ENCODE results near the gene RYR1. TPM values are rescaled to one million over a fixed set of nuclear protein-coding genes. Genes with fewer than 3 reads are reported as not detected.
"Not testable (repeated sequence)": the region's sequence is repeated elsewhere in the genome, so short reads cannot be mapped to it uniquely, and the experiment has no call there.

The RYR1 gene
- polyA plus RNA-seq, 1 of the 3 experiments (the other 2 are of a cell fraction): under 0.01 TPM

GRCh38 chr19:38517321-38517720 is 83.8 kb downstream of the RYR1 start (continued):
- TF ChIP-seq REST (IDR thresholded peaks at IDR 0.05; ENCODE audit: low read depth, low read length) (no peak), FOXJ3 (CRISPR knock-in tag; IDR thresholded peaks at IDR 0.05) (no peak), MXI1 (IDR thresholded peaks at IDR 0.05; ENCODE audit: low read depth, low read length) (no peak)

GRCh38 chr19:38517980-38518379 is 84.5 kb downstream of the RYR1 start:
- H3K27ac ChIP-seq (ENCODE audit: low read depth in 2 of 2, low read length in 1 of 2); H3K9me3 ChIP-seq; H3K4me1 ChIP-seq (ENCODE audit: control insufficient read depth in 1 of 2, insufficient read depth in 2 of 2, low read depth in 1 of 2, low read length in 1 of 2); H3K79me2 ChIP-seq (ENCODE audit: insufficient read depth); H3K9me2 ChIP-seq; H3F3A ChIP-seq (replicated peaks; ENCODE audit: insufficient read depth); H3K36me3 ChIP-seq (replicated peaks in 1 of 2; ENCODE audit: control insufficient read depth in 1 of 2, insufficient read depth in 2 of 2, low read length in 1 of 2); H4K20me1 ChIP-seq (ENCODE audit: insufficient read depth); POLR2A ChIA-PET; H3K9ac ChIP-seq; DNase-seq; H3K4me2 ChIP-seq; H2AFZ ChIP-seq (ENCODE audit: low read depth); H3K27me3 ChIP-seq (ENCODE audit: insufficient read depth); H3K4me3 ChIP-seq (ENCODE audit: low read depth in 2 of 2, low read length in 1 of 2): not testable (repeated sequence)
- WGBS (ENCODE audit: low lambda C conversion rate): 96% methylated on average over 1 of the region's 1 CpG
- CTCF ChIA-PET: interaction anchor here (1.5 to 5.3 kb wide), 2 partner anchors 115 to 119 kb away, joined by 5 to 73 read pairs; partner anchors contain the start of gene FAM98C

GRCh38 chr19:38519168-38519567 is 85.7 kb downstream of the RYR1 start:
- Histone ChIP-seq H3K9me3 (no peaks in the 10 kb centered on the region), H3K9me2 (no peaks in the 10 kb centered on the region), H2AFZ (ENCODE audit: low read depth) (no peak overlapping the region), H3K4me3 (ENCODE audit: low read depth in 2 of 2, low read length in 1 of 2) (no peak overlapping the region), H3K36me3 (replicated peaks in 1 of 2; ENCODE audit: control insufficient read depth in 1 of 2, insufficient read depth in 2 of 2, low read length in 1 of 2) (no peaks in the 10 kb centered on the region), H3K9ac (no peak overlapping the region), H3K4me2 (no peak overlapping the region), H3K27me3 (ENCODE audit: insufficient read depth) (no peaks in the 10 kb centered on the region), H3K4me1 (ENCODE audit: control insufficient read depth in 1 of 2, insufficient read depth in 2 of 2, low read depth in 1 of 2, low read length in 1 of 2) (peaks cover 0 to 3% of the 10 kb centered on the region in 2 experiments; a peak in 1 of 4 replicates), H4K20me1 (ENCODE audit: insufficient read depth) (no peaks in the 10 kb centered on the region), H3K79me2 (ENCODE audit: insufficient read depth) (no peaks in the 10 kb centered on the region), H3F3A (replicated peaks; ENCODE audit: insufficient read depth) (no peaks in the 10 kb centered on the region), H3K27ac (ENCODE audit: low read depth in 2 of 2, low read length in 1 of 2) (no peak overlapping the region)
- TF ChIP-seq JUND (IDR thresholded peaks at IDR 0.05) (no peak), TEAD4 (IDR thresholded peaks at IDR 0.05; ENCODE audit: borderline replicate concordance, insufficient read depth) (no peak), RCOR1 (IDR thresholded peaks at IDR 0.05; ENCODE audit: low read length) (no peak), POLR2AphosphoS5 (IDR thresholded peaks at IDR 0.05; ENCODE audit: low read depth, low read length) (no peak), MEF2A (IDR thresholded peaks at IDR 0.05; ENCODE audit: borderline replicate concordance, low read depth) (no peak), CHD2 (IDR thresholded peaks at IDR 0.05; ENCODE audit: low read length, partially characterized antibody) (no peak), MXI1 (IDR thresholded peaks at IDR 0.05; ENCODE audit: low read depth, low read length) (no peak), RXRA (IDR thresholded peaks at IDR 0.05; ENCODE audit: borderline replicate concordance, low read depth) (no peak), TCF12 (IDR thresholded peaks at IDR 0.05) (no peak)
- TF ChIP-seq, protein P1, sequence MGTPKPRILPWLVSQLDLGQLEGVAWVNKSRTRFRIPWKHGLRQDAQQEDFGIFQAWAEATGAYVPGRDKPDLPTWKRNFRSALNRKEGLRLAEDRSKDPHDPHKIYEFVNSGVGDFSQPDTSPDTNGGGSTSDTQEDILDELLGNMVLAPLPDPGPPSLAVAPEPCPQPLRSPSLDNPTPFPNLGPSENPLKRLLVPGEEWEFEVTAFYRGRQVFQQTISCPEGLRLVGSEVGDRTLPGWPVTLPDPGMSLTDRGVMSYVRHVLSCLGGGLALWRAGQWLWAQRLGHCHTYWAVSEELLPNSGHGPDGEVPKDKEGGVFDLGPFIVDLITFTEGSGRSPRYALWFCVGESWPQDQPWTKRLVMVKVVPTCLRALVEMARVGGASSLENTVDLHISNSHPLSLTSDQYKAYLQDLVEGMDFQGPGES (IDR thresholded peaks at IDR 0.05; ENCODE audit: low read depth, low read length): no peak
- DNase-seq: no peak
- WGBS (ENCODE audit: low lambda C conversion rate): 88% methylated on average over 25 of the region's 26 CpGs
- ChIA-PET POLR2A (no interaction called here), CTCF (interaction anchor here (1.7 to 2.2 kb wide), 2 partner anchors 25 to 116 kb away, joined by 5 to 12 read pairs; no protein-coding TSS in a partner anchor)

Data from SK-N-SH (cell line).